Breast epithelium (tissue), 4 donors: ENCODE results near the gene NRBP1. TPM values are rescaled to one million over a fixed set of nuclear protein-coding genes. Genes with fewer than 3 reads are reported as not detected.

Experiments
- DNase-seq, 2 donors: peaks; one replicate each; pipeline ENCODE4 v3.0.0-alpha.2; 2019; ENCODE audit warnings: low spot score in 2 of 2
- H3K27ac ChIP-seq, 2 donors: fragments of 200-600 bp; sonication (generic) in 1 of 2; one replicate each; pipeline ENCODE4 v1.5.1; 2016 to 2019; ENCODE audit warnings: mild to moderate bottlenecking in 1 of 2
- H3K27me3 ChIP-seq, 2 donors: fragments of 200-600 bp; sonication (generic) in 1 of 2; one replicate each; pipeline versions ENCODE4 v1.5.1 to v1.6.0; 2017 to 2019; ENCODE audit warnings: control low read depth in 1 of 2, mild to moderate bottlenecking in 1 of 2
- H3K36me3 ChIP-seq: fragments of 200-600 bp; one replicate; pipeline ENCODE4 v1.5.1; 2019
- H3K4me1 ChIP-seq, 2 donors: fragments of 200-600 bp; sonication (generic); one replicate each; pipeline ENCODE4 v1.5.1; 2016 to 2019; ENCODE audit warnings: control low read depth in 1 of 2
- H3K4me3 ChIP-seq, 3 donors: fragments of 200-600 bp; sonication (generic); 1 replicate in 2 of 3; 2 replicates in 1 of 3; pipeline ENCODE4 v1.5.1; 2016 to 2019; ENCODE audit warnings: mild to moderate bottlenecking in 3 of 3, moderate library complexity in 2 of 3
- H3K9me3 ChIP-seq, 2 donors: fragments of 200-600 bp; sonication (generic) in 1 of 2; one replicate each; pipeline ENCODE4 v1.5.1; 2016 to 2019; ENCODE audit warnings: control low read depth in 1 of 2
- CTCF ChIP-seq, 3 donors: fragments of 450-650 bp; IDR thresholded peaks; one replicate each; pipeline ENCODE4 v1.5.1; 2016 to 2017; ENCODE audit warnings: antibody characterized with exemption in 3 of 3, mild to moderate bottlenecking in 3 of 3, moderate library complexity in 3 of 3
- POLR2A ChIP-seq: fragments of 450-650 bp; IDR thresholded peaks from one replicate; pipeline ENCODE4 v1.6.1; 2016; ENCODE audit warnings: antibody characterized with exemption, mild to moderate bottlenecking, moderate library complexity
- POLR2AphosphoS5 ChIP-seq, 3 donors: sonication (generic); formaldehyde crosslinking; IDR thresholded peaks; one replicate each; pipeline ENCODE4 v1.6.1; 2017; ENCODE audit warnings: antibody characterized with exemption in 3 of 3
- intact Hi-C: fragments of 100-400 bp; cut with DNase I; formaldehyde crosslinking; loops from one replicate; pipeline ENCODE4 v1.15.1; 2023; ENCODE audit warnings: low total_unique reads
- total RNA-seq, 3 donors: library from RNA; depleted of rRNA; stranded (reverse); fragments of >200 nt; gene quantifications; one replicate each; pipeline ENCODE4 v1.1.0, GENCODE V29; 2016

The NRBP1 gene
- total RNA-seq, 3 donors from 2014 or later: 70.5 to 87.5 (median 80.3) TPM

- intact Hi-C loops: no loop called here
Observed at GRCh38 chr2:27431395-27431794, 3.0 kb downstream of the NRBP1 start.

DNA sequence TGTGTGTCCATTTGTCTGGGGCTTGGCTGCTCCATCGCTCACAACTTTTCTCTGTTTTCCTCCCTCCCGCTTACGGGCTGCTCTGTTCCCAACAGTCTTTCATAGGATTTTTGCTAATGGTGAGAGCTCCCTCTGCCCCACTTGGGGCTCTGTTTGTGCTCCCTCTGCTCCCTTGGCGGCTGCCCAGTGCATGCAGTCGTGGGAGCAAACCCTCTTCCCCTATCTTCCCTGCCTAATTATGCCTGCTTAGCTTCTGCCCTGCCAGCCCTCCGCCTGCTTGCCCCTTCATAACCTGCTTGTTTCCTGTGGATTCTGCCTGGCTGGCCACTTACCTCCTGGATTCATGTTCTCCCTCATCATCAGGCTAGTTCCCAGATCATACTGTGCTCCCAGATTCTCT is 7.2 kb downstream of the NRBP1 start:
- Histone ChIP-seq H3K27me3 (no peaks in the 10 kb centered on the region), H3K9me3 (no peaks in the 10 kb centered on the region), H3K4me3 (no peak overlapping the region), H3K4me1 (peaks cover 0 to 8% of the 10 kb centered on the region in 2 donors), H3K27ac (no peak overlapping the region), H3K36me3 (peaks cover 5% of the 10 kb centered on the region)
- DNase-seq: no peak
- TF ChIP-seq POLR2AphosphoS5 (IDR thresholded peaks at IDR 0.05) (no peak), CTCF (IDR thresholded peaks at IDR 0.05) (no peak), POLR2A (no peak)
- intact Hi-C loops: no loop called here

More at GRCh38 chr2:27431395-27431794, 3.0 kb downstream of the NRBP1 start:
- Histone ChIP-seq H3K27ac (no peak overlapping the region), H3K4me1 (peaks cover 0 to 8% of the 10 kb centered on the region in 2 donors), H3K9me3 (no peaks in the 10 kb centered on the region), H3K27me3 (no peaks in the 10 kb centered on the region), H3K4me3 (no peak overlapping the region), H3K36me3 (peaks cover 5% of the 10 kb centered on the region)
- TF ChIP-seq POLR2AphosphoS5 (IDR thresholded peaks at IDR 0.05) (no peak), POLR2A (no peak), CTCF (IDR thresholded peaks at IDR 0.05) (no peak)
- no peak for DNase-seq

DNA sequence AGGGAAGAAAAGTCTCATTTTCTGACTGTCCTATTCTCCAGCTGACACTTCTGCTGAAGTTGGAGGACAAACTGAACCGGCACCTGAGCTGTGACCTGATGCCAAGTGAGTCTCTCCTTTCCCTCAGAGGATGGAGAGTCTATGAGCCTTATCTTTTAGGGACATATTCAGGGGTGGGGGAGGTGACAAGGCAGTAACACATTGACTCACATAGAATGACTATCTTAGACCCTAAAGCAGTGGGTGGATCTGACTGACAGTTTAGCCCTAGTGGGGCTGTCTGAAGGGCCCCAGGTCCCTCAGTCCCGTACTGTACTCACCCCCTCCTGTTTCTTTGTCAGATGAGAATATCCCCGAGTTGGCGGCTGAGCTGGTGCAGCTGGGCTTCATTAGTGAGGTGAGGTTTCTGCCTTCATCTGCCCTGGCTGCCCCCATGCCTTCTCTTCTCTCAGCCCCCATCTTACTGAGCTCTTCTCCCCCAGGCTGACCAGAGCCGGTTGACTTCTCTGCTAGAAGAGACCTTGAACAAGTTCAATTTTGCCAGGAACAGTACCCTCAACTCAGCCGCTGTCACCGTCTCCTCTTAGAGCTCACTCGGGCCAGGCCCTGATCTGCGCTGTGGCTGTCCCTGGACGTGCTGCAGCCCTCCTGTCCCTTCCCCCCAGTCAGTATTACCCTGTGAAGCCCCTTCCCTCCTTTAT is 12.9 kb downstream of the NRBP1 start:
- Histone ChIP-seq H3K27ac (no peak overlapping the region), H3K9me3 (no peaks in the 10 kb centered on the region), H3K4me3 (no peak overlapping the region), H3K4me1 (no peaks in the 10 kb centered on the region), H3K36me3 (no peaks in the 10 kb centered on the region), H3K27me3 (no peaks in the 10 kb centered on the region)
- no peak for DNase-seq
- intact Hi-C loops: no loop called here
- no peak for TF ChIP-seq POLR2AphosphoS5 (IDR thresholded peaks at IDR 0.05)
- no peak for TF ChIP-seq POLR2A
- no peak for TF ChIP-seq CTCF (IDR thresholded peaks at IDR 0.05)

- no peaks in the 10 kb centered on the region for H3K27me3 ChIP-seq
- H3K9me3 ChIP-seq: no peaks in the 10 kb centered on the region
- intact Hi-C loops: no loop called here
- H3K27ac ChIP-seq: peak within 1 kb of the TSS; percentile 76 to 89
- TF ChIP-seq POLR2AphosphoS5 (IDR thresholded peaks at IDR 0.05) (no peak), CTCF (IDR thresholded peaks at IDR 0.05) (no peak), POLR2A (no peak)
- H3K4me3 ChIP-seq: peak within 1 kb of the TSS in 2 of 3 donors; percentile 57 to 67
- peak; percentile 29 to 72 for DNase-seq
- no peaks in the 10 kb centered on the region for H3K4me1 ChIP-seq
- no peaks in the 10 kb centered on the region for H3K36me3 ChIP-seq
Observed at GRCh38 chr2:27441958-27442919, 13.8 kb downstream of the NRBP1 start, which contains the start of gene KRTCAP3. Gene KRTCAP3 (plus strand): TSS chr2:27442381. CDS start chr2:27442413, 32 bp downstream.
